Measurements from ENCODE around the gene CARM1. TPM values are rescaled to one million over a fixed set of nuclear protein-coding genes. Genes with fewer than 3 reads are reported as not detected.
"Not testable (repeated sequence)": the region's sequence is repeated elsewhere in the genome, so short reads cannot be mapped to it uniquely, and the experiment has no call there.

The CARM1 gene
- total RNA-seq, 1 donor from 2014 or later, result 32.2 TPM

GRCh38 chr19:10928563-10929401 lies 57.4 kb downstream of the CARM1 start, which contains the start of the genes TIMM29 and YIPF2:
TIMM29 (plus strand) TSS chr19:10928811; CDS start chr19:10928823, 12 bp downstream.
YIPF2 (minus strand) TSS chr19:10928639; CDS start chr19:10928410, 229 bp downstream.
- peak; percentile 92 for DNase-seq (ENCODE audit: low read depth, low spot score)

- no peak for DNase-seq (ENCODE audit: low read depth, low spot score)
These were observed 58.0 kb downstream of the CARM1 start for GRCh38 chr19:10929402-10929794.

GRCh38 chr19:10935371-10936059 lies 64.2 kb downstream of the CARM1 start:
- no peak for DNase-seq (ENCODE audit: low read depth, low spot score)

GRCh38 chr19:10936661-10937084 lies 65.3 kb downstream of the CARM1 start:
- peak; percentile 37 for DNase-seq (ENCODE audit: low read depth, low spot score)

- DNase-seq (ENCODE audit: low read depth, low spot score), result not testable (repeated sequence)
These were observed 70.3 kb downstream of the CARM1 start for GRCh38 chr19:10941649-10942048.

- DNase-seq (ENCODE audit: low read depth, low spot score), result not testable (repeated sequence)
These were observed 72.1 kb downstream of the CARM1 start for GRCh38 chr19:10943412-10943811.

- DNase-seq (ENCODE audit: low read depth, low spot score), result no peak
These were observed 73.9 kb downstream of the CARM1 start for GRCh38 chr19:10945264-10945663.

- DNase-seq (ENCODE audit: low read depth, low spot score), result no peak
These were observed 75.8 kb downstream of the CARM1 start for GRCh38 chr19:10946958-10947657.

- DNase-seq (ENCODE audit: low read depth, low spot score), result no peak
These were observed 81.5 kb downstream of the CARM1 start for GRCh38 chr19:10952809-10953208.

- DNase-seq (ENCODE audit: low read depth, low spot score), result not testable (repeated sequence)
These were observed 88.1 kb downstream of the CARM1 start for GRCh38 chr19:10959277-10959968.

- peak; percentile 86 for DNase-seq (ENCODE audit: low read depth, low spot score)
These were observed 89.1 kb downstream of the CARM1 start, which contains the start of gene SMARCA4 for GRCh38 chr19:10960314-10961072. SMARCA4 (plus strand) TSS chr19:10961030; CDS start chr19:10984152, 23,122 bp downstream.

- DNase-seq (ENCODE audit: low read depth, low spot score), result no peak
These were observed 89.9 kb downstream of the CARM1 start for GRCh38 chr19:10961073-10961860.

- no peak for DNase-seq (ENCODE audit: low read depth, low spot score)
These were observed 91.5 kb downstream of the CARM1 start for GRCh38 chr19:10962863-10963262.

- no peak for DNase-seq (ENCODE audit: low read depth, low spot score)
These were observed 92.5 kb downstream of the CARM1 start for GRCh38 chr19:10963865-10964264.

GRCh38 chr19:10964903-10965302 lies 93.5 kb downstream of the CARM1 start:
- no peak for DNase-seq (ENCODE audit: low read depth, low spot score)

GRCh38 chr19:10965398-10965797 lies 94.0 kb downstream of the CARM1 start:
- DNase-seq (ENCODE audit: low read depth, low spot score), result no peak

- no peak for DNase-seq (ENCODE audit: low read depth, low spot score)
These were observed 95.5 kb downstream of the CARM1 start for GRCh38 chr19:10966809-10967208.

- no peak for DNase-seq (ENCODE audit: low read depth, low spot score)
These were observed 97.3 kb downstream of the CARM1 start for GRCh38 chr19:10968527-10969135.

- no peak for DNase-seq (ENCODE audit: low read depth, low spot score)
These were observed 99.9 kb downstream of the CARM1 start for GRCh38 chr19:10971107-10971726.

All from pulmonary artery endothelial cell (primary cell).